WTC11 (cell line): ENCODE results near the gene VIT. TPM values are rescaled to one million over a fixed set of nuclear protein-coding genes. Genes with fewer than 3 reads are reported as not detected.

ENCODE experiments used
- ATAC-seq: fragments of 200-7000 bp; cut with Tn5 transposase; 2 replicates; pipeline ENCODE4 v1.10.0; 2021; ENCODE audit warnings: mild to moderate bottlenecking, moderate library complexity
- CTCF ChIA-PET: fragments of 300-600 bp; sonication (Branson Sonifier 250); formaldehyde crosslinking; loops from one replicate; lab custom pipeline; 2021; ENCODE audit warnings: antibody characterized with exemption; lab: Charles Lee
- POLR2A ChIA-PET: fragments of 350-600 bp; sonication (Branson Sonifier 250); formaldehyde crosslinking; loops from one replicate; lab custom pipeline; 2021; ENCODE audit warnings: antibody characterized with exemption; lab: Charles Lee
- DNase-seq: peaks from one replicate; pipeline ENCODE4 v3.0.0; 2021; ENCODE audit warnings: low spot score
- H3K27ac Mint-ChIP-seq: 2 replicates; pipeline ENCODE4 v1.8.0; 2021; ENCODE audit warnings: mixed read lengths
- H3K27me3 Mint-ChIP-seq: 2 replicates; pipeline ENCODE4 v1.8.0; 2021; ENCODE audit warnings: low read depth, mild to moderate bottlenecking, moderate library complexity, mixed read lengths
- H3K36me3 Mint-ChIP-seq: 2 replicates; pipeline ENCODE4 v1.8.0; 2021; ENCODE audit warnings: mixed read lengths
- H3K4me1 Mint-ChIP-seq: 2 replicates; pipeline ENCODE4 v1.8.0; 2022; ENCODE audit warnings: mixed read lengths
- H3K4me3 Mint-ChIP-seq: 2 replicates; pipeline ENCODE4 v1.8.0; 2021; ENCODE audit warnings: mild to moderate bottlenecking, moderate library complexity, mixed read lengths
- H3K9me3 Mint-ChIP-seq: 2 replicates; pipeline ENCODE4 v1.8.0; 2021; ENCODE audit warnings: mixed read lengths
- CREM ChIP-seq: sonication (generic); formaldehyde crosslinking; IDR thresholded peaks from 2 replicates; pipeline ENCODE4 v1.8.1; 2022; ENCODE audit warnings: mild to moderate bottlenecking, missing genetic modification reagents, moderate library complexity
- CTCF ChIP-seq: fragments of 200-600 bp; IDR thresholded peaks from 2 replicates; pipeline ENCODE4 v1.8.0; 2022; ENCODE audit warnings: antibody characterized with exemption
- ELF4 ChIP-seq: sonication (generic); formaldehyde crosslinking; IDR thresholded peaks from 2 replicates; pipeline ENCODE4 v1.8.1; 2022; ENCODE audit warnings: low read depth, mild to moderate bottlenecking, moderate library complexity, missing genetic modification reagents
- ERG ChIP-seq: fragments of 250-450 bp; sonication (Bioruptor Pico); IDR thresholded peaks from 2 replicates; pipeline ENCODE4 v1.8.0; 2021; ENCODE audit warnings: mild to moderate bottlenecking
- ESRRA ChIP-seq: sonication (generic); formaldehyde crosslinking; IDR thresholded peaks from 2 replicates; pipeline ENCODE4 v1.8.1; 2022; ENCODE audit warnings: mild to moderate bottlenecking, missing genetic modification reagents, borderline replicate concordance
- HMGA2 ChIP-seq: fragments of 250-450 bp; sonication (Bioruptor Pico); IDR thresholded peaks from 2 replicates; pipeline ENCODE4 v1.4.0; 2021; ENCODE audit warnings: mild to moderate bottlenecking, moderate library complexity
- IRF2 ChIP-seq: sonication (generic); formaldehyde crosslinking; IDR thresholded peaks from 2 replicates; pipeline ENCODE4 v1.8.0; 2022; ENCODE audit warnings: low read depth, missing genetic modification reagents, borderline replicate concordance
- NR2C2 ChIP-seq: sonication (generic); formaldehyde crosslinking; IDR thresholded peaks from 2 replicates; pipeline ENCODE4 v1.8.0; 2022; ENCODE audit warnings: mild to moderate bottlenecking, missing genetic modification reagents
- OVOL2 ChIP-seq: fragments of 250-450 bp; sonication (Bioruptor Pico); IDR thresholded peaks from 2 replicates; pipeline ENCODE4 v1.9.0; 2021; ENCODE audit warnings: mild to moderate bottlenecking, borderline replicate concordance
- PRDM15 ChIP-seq: sonication (generic); formaldehyde crosslinking; IDR thresholded peaks from 2 replicates; pipeline ENCODE4 v1.8.0; 2022; ENCODE audit warnings: missing genetic modification reagents
- PRRX2 ChIP-seq: fragments of 250-450 bp; sonication (Bioruptor Pico); IDR thresholded peaks from 2 replicates; pipeline ENCODE4 v1.8.0; 2021; ENCODE audit warnings: mild to moderate bottlenecking
- STAT6 ChIP-seq: sonication (generic); formaldehyde crosslinking; conservative IDR thresholded peaks from 2 replicates; pipeline ENCODE4 v1.8.1; 2023; ENCODE audit warnings: mild to moderate bottlenecking, low read depth, missing genetic modification reagents, moderate library complexity
- USF1 ChIP-seq: sonication (generic); formaldehyde crosslinking; IDR thresholded peaks from 2 replicates; pipeline ENCODE4 v1.8.0; 2022; ENCODE audit warnings: mild to moderate bottlenecking, missing genetic modification reagents
- USF2 ChIP-seq: sonication (generic); formaldehyde crosslinking; IDR thresholded peaks from 2 replicates; pipeline ENCODE4 v1.8.1; 2023; ENCODE audit warnings: mild to moderate bottlenecking, missing genetic modification reagents, moderate library complexity
- ZNF121 ChIP-seq: sonication (generic); formaldehyde crosslinking; IDR thresholded peaks from 2 replicates; pipeline ENCODE4 v1.8.0; 2023; ENCODE audit warnings: missing genetic modification reagents
- ZNF263 ChIP-seq: sonication (generic); formaldehyde crosslinking; IDR thresholded peaks from 2 replicates; pipeline ENCODE4 v1.8.1; 2022; ENCODE audit warnings: low read depth, mild to moderate bottlenecking, moderate library complexity, missing genetic modification reagents
- ZNF396 ChIP-seq: fragments of 250-450 bp; sonication (Bioruptor Pico); IDR thresholded peaks from 2 replicates; pipeline ENCODE4 v1.8.0; 2021; ENCODE audit warnings: mild to moderate bottlenecking, moderate library complexity, borderline replicate concordance
- ZNF423 ChIP-seq: fragments of 250-450 bp; sonication (Bioruptor Pico); IDR thresholded peaks from 2 replicates; pipeline ENCODE4 v2.1.2; 2022; ENCODE audit warnings: mild to moderate bottlenecking, moderate library complexity
- ZNF425 ChIP-seq: fragments of 250-450 bp; sonication (Bioruptor Pico); conservative IDR thresholded peaks from 2 replicates; pipeline ENCODE4 v1.9.0; 2021; ENCODE audit warnings: mild to moderate bottlenecking
- ZNF671 ChIP-seq: fragments of 250-450 bp; sonication (Bioruptor Pico); IDR thresholded peaks from 2 replicates; pipeline ENCODE4 v1.8.0; 2021; ENCODE audit warnings: mild to moderate bottlenecking
- total RNA-seq: library from RNA; stranded (reverse); gene quantifications from 3 replicates; pipeline ENCODE4 v1.2.3, GENCODE V29; 2021

VIT gene
- total RNA-seq, 1 experiment from 2014 or later = 0.46 TPM

GRCh38 chr2:36663851-36664695 is 32.4 kb upstream of the VIT start:
- Mint-ChIP-seq H3K4me1 (peaks cover 13% of the 10 kb centered on the region), H3K4me3 (no peak overlapping the region), H3K9me3 (peaks cover 12% of the 10 kb centered on the region), H3K27me3 (no peaks in the 10 kb centered on the region), H3K27ac (no peak overlapping the region), H3K36me3 (no peaks in the 10 kb centered on the region)
- POLR2A ChIA-PET = interaction anchor here (1.1 kb wide), 1 partner anchor 309 kb away, joined by 3 read pairs; no protein-coding TSS in a partner anchor
- no peak for DNase-seq
- TF ChIP-seq ERG (CRISPR knock-in tag) = no peak
- peak; percentile 65 for TF ChIP-seq CTCF
- CTCF ChIA-PET = interaction anchor here (0.5 to 2.7 kb wide), 33 partner anchors 8 to 372 kb away, joined by 3 to 15 read pairs (median 5); no protein-coding TSS in a partner anchor
- peak; percentile 88 for ATAC-seq

GRCh38 chr2:36664696-36665076 is 31.8 kb upstream of the VIT start:
- POLR2A ChIA-PET = interaction anchor here (1.1 kb wide), 1 partner anchor 310 kb away, joined by 3 read pairs; no protein-coding TSS in a partner anchor
- Mint-ChIP-seq H3K36me3 (no peaks in the 10 kb centered on the region), H3K27me3 (no peaks in the 10 kb centered on the region), H3K4me3 (no peak overlapping the region), H3K27ac (no peak overlapping the region), H3K9me3 (peaks cover 12% of the 10 kb centered on the region), H3K4me1 (peaks cover 13% of the 10 kb centered on the region)
- CTCF ChIA-PET = interaction anchor here (1.0 to 2.7 kb wide), 30 partner anchors 8 to 373 kb away, joined by 3 to 15 read pairs (median 5); no protein-coding TSS in a partner anchor
- DNase-seq (no peak), ATAC-seq (no peak)
- TF ChIP-seq USF2 (CRISPR knock-in tag) (no peak), STAT6 (no peak), NR2C2 (CRISPR knock-in tag) (no peak), IRF2 (CRISPR knock-in tag) (no peak), HMGA2 (CRISPR knock-in tag) (no peak), USF1 (CRISPR knock-in tag) (no peak), OVOL2 (CRISPR knock-in tag) (no peak), CREM (CRISPR knock-in tag) (no peak), ESRRA (no peak), ZNF263 (CRISPR knock-in tag) (no peak), ZNF425 (no peak), ZNF121 (CRISPR knock-in tag) (no peak), ZNF423 (no peak), PRDM15 (CRISPR knock-in tag) (no peak), ZNF396 (no peak), ZNF671 (CRISPR knock-in tag) (no peak), ELF4 (CRISPR knock-in tag) (no peak), PRRX2 (CRISPR knock-in tag) (no peak)
